Tibial nerve (tissue), 4 donors: ENCODE data around the gene ATP1B1. TPM values are rescaled to one million over a fixed set of nuclear protein-coding genes. Genes with fewer than 3 reads are reported as not detected.
A peak's percentile ranks its signal among the peaks of the same experiment; 100 is the strongest.

ENCODE experiments used
- DNase-seq, 2 donors: peaks; one replicate each; pipeline ENCODE4 v3.0.0-alpha.2; 2019; ENCODE audit warnings: low spot score in 2 of 2
- H3K27ac ChIP-seq, 4 donors: fragments of 200-600 bp; sonication (generic) in 3 of 4; one replicate each; pipeline ENCODE4 v1.5.1; 2017 to 2019; ENCODE audit warnings: mild to moderate bottlenecking in 1 of 4
- H3K27me3 ChIP-seq, 2 donors: fragments of 200-600 bp; sonication (generic) in 1 of 2; one replicate each; pipeline versions ENCODE4 v1.5.1 to v1.6.0; 2017 to 2019
- H3K36me3 ChIP-seq, 3 donors: fragments of 200-600 bp; sonication (generic); one replicate each; pipeline ENCODE4 v1.5.1; 2018 to 2019
- H3K4me1 ChIP-seq, 4 donors: fragments of 200-600 bp; sonication (generic) in 3 of 4; one replicate each; pipeline ENCODE4 v1.5.1; 2017 to 2019
- H3K4me3 ChIP-seq, 4 donors: fragments of 200-600 bp; sonication (generic) in 3 of 4; one replicate each; pipeline ENCODE4 v1.5.1; 2017 to 2019; ENCODE audit warnings: mild to moderate bottlenecking in 1 of 4, moderate library complexity in 1 of 4
- H3K9me3 ChIP-seq, 4 donors: fragments of 200-600 bp; sonication (generic) in 3 of 4; one replicate each; pipeline ENCODE4 v1.5.1; 2017 to 2019
- EP300 ChIP-seq, 2 donors: sonication (generic); formaldehyde crosslinking; IDR thresholded peaks; one replicate each; pipeline ENCODE4 v1.6.1; 2017; ENCODE audit warnings: antibody characterized with exemption in 2 of 2, mild to moderate bottlenecking in 1 of 2
- POLR2A ChIP-seq, 2 donors: fragments of 450-650 bp; IDR thresholded peaks; one replicate each; pipeline ENCODE4 v1.6.1; 2017; ENCODE audit warnings: antibody characterized with exemption in 2 of 2, mild to moderate bottlenecking in 2 of 2, moderate library complexity in 2 of 2
- WGBS, 2 donors: methylation state at CpG; one replicate each; pipeline ENCODE4 v1.1.5; 2018; 5-methylcytosine and 5-hydroxymethylcytosine counted together
- total RNA-seq, 4 donors: library from RNA; depleted of rRNA; stranded (reverse); fragments of >200 nt; gene quantifications; one replicate each; pipeline ENCODE4 v1.1.0, GENCODE V29; 2016
- TF ChIP-seq, protein P1 (sequence below), 5 experiments: fragments of 200-600 bp in 3 of 5; fragments of 450-650 bp in 2 of 5; sonication (generic) in 3 of 5; IDR thresholded peaks; one replicate each; pipeline ENCODE4 v1.5.1; 2016 to 2019; ENCODE audit warnings: antibody characterized with exemption in 5 of 5, mild to moderate bottlenecking in 3 of 5, moderate library complexity in 2 of 5

Gene ATP1B1
- total RNA-seq, 4 donors from 2014 or later = 6.0 to 21.9 (median 12.2) TPM

DNA sequence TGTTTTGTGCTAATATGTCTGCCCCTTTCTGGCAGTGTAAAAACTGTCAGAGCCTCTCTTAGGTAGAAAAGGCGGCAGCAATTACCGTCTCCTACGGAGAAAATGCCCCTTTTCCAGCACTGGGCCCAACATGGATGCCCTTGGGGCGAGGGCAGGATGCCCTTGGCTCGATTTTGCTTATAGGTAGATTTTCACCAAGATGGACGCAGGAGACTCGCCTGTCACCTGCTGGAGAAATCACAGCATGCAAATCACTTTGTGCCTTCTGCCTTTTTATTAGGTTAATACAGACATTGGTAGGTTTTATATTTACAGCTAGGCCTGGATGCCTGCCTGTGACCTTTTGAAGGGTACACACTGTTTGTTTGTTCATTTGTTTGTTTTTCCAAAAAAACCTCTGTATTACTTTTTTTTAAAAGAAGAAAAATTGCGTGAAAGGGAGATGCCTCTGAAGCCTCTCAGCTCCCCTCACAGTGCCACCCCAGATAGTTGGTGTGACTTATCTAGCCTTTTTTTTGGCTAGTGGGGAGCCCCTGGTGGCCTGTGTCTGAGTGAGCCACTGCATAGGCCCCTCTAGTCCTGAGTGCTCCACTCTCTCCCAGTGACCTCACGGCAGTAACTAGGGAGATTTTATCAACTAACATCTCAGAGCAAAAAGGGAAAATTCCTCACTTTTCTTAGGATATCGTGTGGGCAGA lies 2.5 kb downstream of the ATP1B1 start:
- Histone ChIP-seq H3K27ac (peak overlapping the region; percentile 3 to 87 (median 72)), H3K4me1 (peaks cover 0 to 53% (median 15%) of the 10 kb centered on the region in 4 donors), H3K36me3 (no peaks in the 10 kb centered on the region), H3K4me3 (peak overlapping the region in 2 of 4 donors; percentile 9 to 74), H3K9me3 (no peaks in the 10 kb centered on the region), H3K27me3 (no peaks in the 10 kb centered on the region)
- DNase-seq = no peak
- no peak for TF ChIP-seq EP300 (IDR thresholded peaks at IDR 0.05)
- TF ChIP-seq POLR2A (IDR thresholded peaks at IDR 0.05) = peak in 1 of 2 donors; percentile 13
- TF ChIP-seq, protein P1, sequence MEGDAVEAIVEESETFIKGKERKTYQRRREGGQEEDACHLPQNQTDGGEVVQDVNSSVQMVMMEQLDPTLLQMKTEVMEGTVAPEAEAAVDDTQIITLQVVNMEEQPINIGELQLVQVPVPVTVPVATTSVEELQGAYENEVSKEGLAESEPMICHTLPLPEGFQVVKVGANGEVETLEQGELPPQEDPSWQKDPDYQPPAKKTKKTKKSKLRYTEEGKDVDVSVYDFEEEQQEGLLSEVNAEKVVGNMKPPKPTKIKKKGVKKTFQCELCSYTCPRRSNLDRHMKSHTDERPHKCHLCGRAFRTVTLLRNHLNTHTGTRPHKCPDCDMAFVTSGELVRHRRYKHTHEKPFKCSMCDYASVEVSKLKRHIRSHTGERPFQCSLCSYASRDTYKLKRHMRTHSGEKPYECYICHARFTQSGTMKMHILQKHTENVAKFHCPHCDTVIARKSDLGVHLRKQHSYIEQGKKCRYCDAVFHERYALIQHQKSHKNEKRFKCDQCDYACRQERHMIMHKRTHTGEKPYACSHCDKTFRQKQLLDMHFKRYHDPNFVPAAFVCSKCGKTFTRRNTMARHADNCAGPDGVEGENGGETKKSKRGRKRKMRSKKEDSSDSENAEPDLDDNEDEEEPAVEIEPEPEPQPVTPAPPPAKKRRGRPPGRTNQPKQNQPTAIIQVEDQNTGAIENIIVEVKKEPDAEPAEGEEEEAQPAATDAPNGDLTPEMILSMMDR (IDR thresholded peaks at IDR 0.05) = no peak
- WGBS, 2 donors = 75 to 85% methylated on average over 10 of the region's 10 CpGs

DNA sequence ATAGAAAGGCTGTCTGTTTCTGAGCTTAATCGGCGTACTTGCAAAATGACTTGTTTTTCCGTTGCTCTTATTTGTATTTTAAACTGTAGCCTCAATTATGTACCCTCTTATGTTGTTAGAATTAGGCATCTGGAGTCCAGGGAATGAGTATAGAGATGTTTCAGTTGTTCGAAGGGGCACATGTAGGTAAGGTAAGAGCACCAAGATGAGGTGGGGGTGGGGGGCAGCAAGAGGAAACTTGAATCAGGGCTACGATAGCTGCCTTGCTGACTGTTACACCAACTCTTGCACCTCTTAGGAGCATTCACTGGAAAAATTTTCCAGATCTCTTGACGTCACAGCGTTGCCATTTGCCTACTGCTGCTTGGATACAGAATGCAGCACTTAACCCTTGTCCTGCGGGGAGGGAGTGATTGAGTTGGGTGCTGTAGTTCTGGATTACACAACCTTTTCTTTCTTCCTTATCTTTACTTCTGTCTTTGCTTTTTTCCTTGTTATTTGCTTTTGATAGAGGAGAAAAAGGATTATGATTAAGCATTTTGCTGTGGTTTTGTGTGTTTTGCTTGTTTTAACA lies 3.2 kb downstream of the ATP1B1 start:
- Histone ChIP-seq H3K4me1 (peaks cover 0 to 53% (median 15%) of the 10 kb centered on the region in 4 donors), H3K27me3 (no peaks in the 10 kb centered on the region), H3K27ac (peak overlapping the region in 3 of 4 donors; percentile 70 to 87 (median 73)), H3K4me3 (peak overlapping the region in 2 of 4 donors; percentile 9 to 74), H3K36me3 (no peaks in the 10 kb centered on the region), H3K9me3 (no peaks in the 10 kb centered on the region)
- no peak for DNase-seq
- TF ChIP-seq EP300 (IDR thresholded peaks at IDR 0.05) = no peak
- TF ChIP-seq POLR2A (IDR thresholded peaks at IDR 0.05) = no peak
- TF ChIP-seq, protein P1 (IDR thresholded peaks at IDR 0.05) = no peak
- WGBS, 2 donors = 35 to 38% methylated on average over 8 of the region's 8 CpGs

DNA sequence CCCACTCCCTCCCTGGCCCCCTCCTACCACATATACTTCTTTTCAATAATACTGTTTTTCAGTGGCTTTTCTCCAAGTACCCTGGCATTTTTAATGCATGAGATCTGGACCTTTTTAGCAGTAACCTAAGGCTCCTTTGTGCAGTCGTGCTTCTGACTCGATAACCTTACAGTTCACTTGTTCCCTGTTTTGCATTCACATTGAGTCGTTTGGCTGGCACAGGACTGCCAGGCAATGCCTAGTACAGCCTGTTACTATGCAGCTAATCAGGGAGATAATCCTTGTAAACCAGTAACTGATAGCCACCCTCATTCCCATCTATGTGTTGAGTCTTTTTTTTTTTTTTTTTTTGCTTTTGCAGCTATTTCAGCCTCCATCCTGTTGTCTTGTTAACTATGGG lies 3.7 kb downstream of the ATP1B1 start:
- Histone ChIP-seq H3K9me3 (no peaks in the 10 kb centered on the region), H3K27me3 (no peaks in the 10 kb centered on the region), H3K27ac (peak overlapping the region in 3 of 4 donors; percentile 70 to 87 (median 73)), H3K36me3 (no peaks in the 10 kb centered on the region), H3K4me1 (peaks cover 0 to 50% (median 14%) of the 10 kb centered on the region in 4 donors), H3K4me3 (no peak overlapping the region)
- TF ChIP-seq POLR2A (IDR thresholded peaks at IDR 0.05) = no peak
- no peak for TF ChIP-seq EP300 (IDR thresholded peaks at IDR 0.05)
- TF ChIP-seq, protein P1 (IDR thresholded peaks at IDR 0.05) = no peak
- DNase-seq = no peak
- WGBS, 2 donors = 20 to 34% methylated on average over 3 of the region's 3 CpGs

DNA sequence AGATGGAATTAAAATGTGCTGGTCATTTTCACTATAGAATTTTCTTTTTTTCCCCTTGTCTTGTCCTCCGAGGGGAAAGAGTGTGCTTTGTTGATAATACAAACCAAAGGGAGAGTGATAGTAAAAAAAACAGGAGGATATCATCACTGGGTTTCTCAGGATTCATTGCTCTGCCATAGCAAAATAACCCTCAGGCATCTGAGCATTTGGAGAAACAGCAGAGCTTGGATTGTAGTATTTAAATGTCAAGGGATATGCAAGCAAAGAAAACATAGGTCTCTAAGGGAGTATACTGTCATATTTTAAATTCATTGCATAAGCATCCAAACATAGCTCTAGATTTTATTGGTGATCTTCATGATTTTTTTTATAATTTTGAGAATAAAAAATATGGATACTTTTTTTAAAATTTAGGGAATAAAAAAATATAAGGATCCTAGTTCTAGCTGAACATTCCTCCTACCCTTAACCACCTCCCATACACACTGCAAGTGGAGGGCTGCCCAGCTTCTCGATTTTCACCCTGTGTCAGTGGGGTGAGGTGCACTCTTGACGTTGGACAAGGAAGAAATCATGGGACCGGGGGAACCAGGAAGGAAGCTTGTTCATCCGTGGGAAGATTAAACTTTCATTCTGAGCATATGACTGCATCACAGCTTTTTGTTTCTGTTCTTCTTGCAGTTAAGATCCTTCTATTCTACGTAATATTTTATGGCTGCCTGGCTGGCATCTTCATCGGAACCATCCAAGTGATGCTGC lies 4.4 kb downstream of the ATP1B1 start:
- Histone ChIP-seq H3K36me3 (no peaks in the 10 kb centered on the region), H3K9me3 (no peaks in the 10 kb centered on the region), H3K27ac (peak overlapping the region in 2 of 4 donors; percentile 70 to 87), H3K4me3 (no peak overlapping the region), H3K27me3 (no peaks in the 10 kb centered on the region), H3K4me1 (peaks cover 0 to 48% (median 16%) of the 10 kb centered on the region in 4 donors)
- DNase-seq = peak in 1 of 2 donors; percentile 20
- 49 to 53% methylated on average over 7 of the region's 7 CpGs for WGBS, 2 donors
- TF ChIP-seq EP300 (IDR thresholded peaks at IDR 0.05) (peak; percentile 27 to 56), POLR2A (IDR thresholded peaks at IDR 0.05) (no peak)

DNA sequence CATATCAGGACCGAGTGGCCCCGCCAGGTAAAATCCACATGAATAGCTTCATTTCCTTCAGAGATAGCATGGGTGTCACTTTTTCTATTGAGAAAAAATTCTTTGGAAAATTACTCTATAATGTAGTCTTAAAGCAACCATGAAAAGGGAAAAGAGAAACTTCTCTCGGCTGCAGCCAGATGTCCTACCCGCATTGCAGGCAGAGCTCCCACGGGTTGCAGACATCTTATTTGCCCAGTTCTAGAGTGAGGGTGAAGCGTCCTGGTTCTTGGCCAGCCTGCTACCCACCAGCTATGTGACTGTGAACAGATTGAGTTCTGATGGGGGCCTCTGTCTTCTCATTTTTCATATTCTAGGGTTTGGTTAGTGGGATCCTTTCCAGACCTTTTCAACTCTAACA lies 5.0 kb downstream of the ATP1B1 start:
- DNase-seq = no peak
- Histone ChIP-seq H3K4me1 (peaks cover 0 to 51% (median 18%) of the 10 kb centered on the region in 4 donors), H3K27ac (peak overlapping the region in 2 of 4 donors; percentile 29 to 32), H3K4me3 (no peak overlapping the region), H3K36me3 (no peaks in the 10 kb centered on the region), H3K27me3 (no peaks in the 10 kb centered on the region), H3K9me3 (no peaks in the 10 kb centered on the region)
- WGBS, 2 donors = 86 to 87% methylated on average over 6 of the region's 6 CpGs
- TF ChIP-seq, protein P1 (IDR thresholded peaks at IDR 0.05) = no peak
- TF ChIP-seq EP300 (IDR thresholded peaks at IDR 0.05) = no peak
- TF ChIP-seq POLR2A (IDR thresholded peaks at IDR 0.05) = no peak
